Stimulated activated CD8-positive, alpha-beta memory T cell treated with anti-CD3 and anti-CD28 coated beads, Interleukin-15, amount 100 ng/mL, for 4 hours (primary cell): ENCODE results near the gene CDKL1.
"Not testable (repeated sequence)": the region's sequence is repeated elsewhere in the genome, so short reads cannot be mapped to it uniquely, and the experiment has no call there.

ENCODE experiments used
- DNase-seq, 2 donors: peaks; one replicate each; pipeline ENCODE4 v3.0.0-alpha.2; 2020; ENCODE audit warnings: low read depth in 2 of 2

The CDKL1 gene

GRCh38 chr14:50387548-50387947 is 9.1 kb downstream of the CDKL1 start:
- DNase-seq = no peak

GRCh38 chr14:50383618-50384225 is 13.0 kb downstream of the CDKL1 start:
- no peak for DNase-seq

GRCh38 chr14:50381823-50382287 is 14.8 kb downstream of the CDKL1 start:
- DNase-seq = no peak

- DNase-seq = no peak
Observed at GRCh38 chr14:50381008-50381407, 15.7 kb downstream of the CDKL1 start.

GRCh38 chr14:50380455-50380854 is 16.2 kb downstream of the CDKL1 start:
- no peak for DNase-seq

- DNase-seq = no peak
Observed at GRCh38 chr14:50379563-50379962, 17.1 kb downstream of the CDKL1 start.

GRCh38 chr14:50377550-50378085 is 19.1 kb downstream of the CDKL1 start:
- no peak for DNase-seq

- DNase-seq = no peak
Observed at GRCh38 chr14:50375760-50376159, 20.9 kb downstream of the CDKL1 start.

GRCh38 chr14:50373959-50374358 is 22.7 kb downstream of the CDKL1 start:
- DNase-seq = no peak

- DNase-seq = no peak
Observed at GRCh38 chr14:50371546-50371945, 25.1 kb downstream of the CDKL1 start.

GRCh38 chr14:50366589-50366988 is 30.1 kb downstream of the CDKL1 start:
- no peak for DNase-seq

GRCh38 chr14:50366115-50366514 is 30.6 kb downstream of the CDKL1 start:
- no peak for DNase-seq

GRCh38 chr14:50365572-50365971 is 31.1 kb downstream of the CDKL1 start:
- not testable (repeated sequence) for DNase-seq

- DNase-seq = no peak
Observed at GRCh38 chr14:50364792-50365191, 31.9 kb downstream of the CDKL1 start.

GRCh38 chr14:50363714-50364111 is 33.0 kb downstream of the CDKL1 start:
- DNase-seq = no peak

GRCh38 chr14:50362764-50363713 is 33.6 kb downstream of the CDKL1 start:
- no peak for DNase-seq

GRCh38 chr14:50361473-50362403 is 34.9 kb downstream of the CDKL1 start:
- not testable (repeated sequence) for DNase-seq

- no peak for DNase-seq
Observed at GRCh38 chr14:50360851-50361250, 35.8 kb downstream of the CDKL1 start.

- DNase-seq = no peak
Observed at GRCh38 chr14:50360093-50360492, 36.6 kb downstream of the CDKL1 start.

- no peak for DNase-seq
Observed at GRCh38 chr14:50359631-50360030, 37.0 kb downstream of the CDKL1 start.

- no peak for DNase-seq
Observed at GRCh38 chr14:50357753-50358395, 38.8 kb downstream of the CDKL1 start.
